ENCODE data around the gene PI16. TPM values are rescaled to one million over a fixed set of nuclear protein-coding genes. Genes with fewer than 3 reads are reported as not detected.

Gene PI16
- total and polyA plus RNA-seq, 2 of the 13 experiments (the other 11 are each of a cell fraction or from before 2014, with no cell fraction given) = not detected

- FAIRE-seq = no peak
- H3K9ac ChIP-seq (ENCODE audit: insufficient read depth, low read depth, low read length) = no peak overlapping the region
Observed at GRCh38 chr6:36980876-36981619, 26.5 kb downstream of the PI16 start.

More at GRCh38 chr6:36980876-36981619, 26.5 kb downstream of the PI16 start:
- Histone ChIP-seq H2AFZ (ENCODE audit: low read length) (no peak overlapping the region), H4K20me1 (ENCODE audit: insufficient read depth, low read length) (peaks cover 6% of the 10 kb centered on the region), H3K4me1 (ENCODE audit: insufficient read depth, low read length) (peaks cover 21% of the 10 kb centered on the region), H3K9me3 (ENCODE audit: low read length) (no peaks in the 10 kb centered on the region), H3K27ac (ENCODE audit: extremely low read length, insufficient read depth, low read length) (no peak overlapping the region), H3K4me3 (replicated peaks in 1 of 3; ENCODE audit: insufficient read depth in 1 of 3, low read depth in 2 of 3, low read length in 3 of 3) (no peak overlapping the region), H3K79me2 (ENCODE audit: insufficient read depth, low read length) (peaks cover 56% of the 10 kb centered on the region), H3K4me2 (ENCODE audit: low read depth, low read length) (no peak overlapping the region), H3K36me3 (replicated peaks in 1 of 2; ENCODE audit: control insufficient read depth in 1 of 2, insufficient read depth in 2 of 2, low read length in 2 of 2) (peaks cover 30 to 47% of the 10 kb centered on the region in 2 experiments), H3K27me3 (ENCODE audit: control insufficient read depth in 1 of 2, insufficient read depth in 2 of 2, low read length in 2 of 2) (no peaks in the 10 kb centered on the region; a peak in 1 of 5 replicates)
- no peak for ATAC-seq
- intact Hi-C loops (cut with micrococcal nuclease; ENCODE audit: unreplicated experiment) (no loop called here), in situ Hi-C loops (cut with HindIII; ENCODE audit: extremely low pct_ligation_motif_present, low pct_unique_long_range_greater_than_20kb) (no loop called here)
- 94% methylated on average over 14 of the region's 14 CpGs for WGBS (ENCODE audit: low lambda C conversion rate)
- CTCF ChIA-PET (ENCODE audit: low intra/inter-chr PET ratio, low total read pairs) = interaction anchor here (1.0 kb wide), 1 partner anchor 37 kb away, joined by 3 read pairs; no protein-coding TSS in a partner anchor
- POLR2A ChIA-PET = no interaction called here
- no peak for DNase-seq (ENCODE audit: low spot score)
- no TSS peak for BruUV-seq (replicated peaks)
- TF ChIP-seq POLR2A (IDR thresholded peaks at IDR 0.05; ENCODE audit: insufficient read depth in 1 of 2, low read depth in 2 of 2, low read length in 2 of 2) (0 out of 4 replicates have a peak, but pooled peaks of 1 of the 2 experiments have one; percentile 8), ZNF687 (CRISPR knock-in tag; IDR thresholded peaks at IDR 0.05) (peak; percentile 25; the same call in 1 of the 2 replicates), CTCF (CRISPR knock-in tag; IDR thresholded peaks at IDR 0.05) (0 out of 2 replicates have a peak, but pooled peaks have one; percentile 8), ZNF564 (CRISPR knock-in tag; IDR thresholded peaks at IDR 0.05) (no peak), SP4 (CRISPR knock-in tag; IDR thresholded peaks at IDR 0.05) (no peak)

All from HepG2 (cell line).